Measurements from ENCODE around the gene SDF2.

DNA sequence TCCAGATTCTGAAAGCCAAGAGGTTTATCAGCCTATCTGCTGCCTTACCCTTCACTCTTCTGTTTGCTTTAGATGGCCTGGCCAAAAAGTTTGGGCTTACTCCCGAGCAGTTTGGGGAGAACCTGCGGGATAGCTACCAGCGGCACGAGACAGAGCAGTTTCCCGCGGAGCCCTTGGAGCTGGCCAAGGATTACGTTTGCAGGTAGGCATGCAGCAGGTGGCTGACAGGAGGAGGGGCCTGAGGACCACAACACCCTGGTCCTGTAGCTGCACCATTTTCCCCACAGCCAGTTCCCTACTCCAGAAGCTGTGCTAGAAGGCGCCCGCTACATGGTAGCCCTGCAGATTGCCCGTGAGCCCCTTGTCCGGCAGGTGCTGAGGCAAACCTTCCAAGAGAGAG lies 20.9 kb upstream of the SDF2 start:
- TF ChIP-seq, protein P1, sequence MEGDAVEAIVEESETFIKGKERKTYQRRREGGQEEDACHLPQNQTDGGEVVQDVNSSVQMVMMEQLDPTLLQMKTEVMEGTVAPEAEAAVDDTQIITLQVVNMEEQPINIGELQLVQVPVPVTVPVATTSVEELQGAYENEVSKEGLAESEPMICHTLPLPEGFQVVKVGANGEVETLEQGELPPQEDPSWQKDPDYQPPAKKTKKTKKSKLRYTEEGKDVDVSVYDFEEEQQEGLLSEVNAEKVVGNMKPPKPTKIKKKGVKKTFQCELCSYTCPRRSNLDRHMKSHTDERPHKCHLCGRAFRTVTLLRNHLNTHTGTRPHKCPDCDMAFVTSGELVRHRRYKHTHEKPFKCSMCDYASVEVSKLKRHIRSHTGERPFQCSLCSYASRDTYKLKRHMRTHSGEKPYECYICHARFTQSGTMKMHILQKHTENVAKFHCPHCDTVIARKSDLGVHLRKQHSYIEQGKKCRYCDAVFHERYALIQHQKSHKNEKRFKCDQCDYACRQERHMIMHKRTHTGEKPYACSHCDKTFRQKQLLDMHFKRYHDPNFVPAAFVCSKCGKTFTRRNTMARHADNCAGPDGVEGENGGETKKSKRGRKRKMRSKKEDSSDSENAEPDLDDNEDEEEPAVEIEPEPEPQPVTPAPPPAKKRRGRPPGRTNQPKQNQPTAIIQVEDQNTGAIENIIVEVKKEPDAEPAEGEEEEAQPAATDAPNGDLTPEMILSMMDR (IDR thresholded peaks at IDR 0.05; ENCODE audit: low read length) = no peak
- no peak for TF ChIP-seq EZH2 (optimal IDR thresholded peaks at IDR 0.05; ENCODE audit: low read depth, low read length)
- TF ChIP-seq EZH2phosphoT487 (IDR thresholded peaks at IDR 0.05; ENCODE audit: low read length) = no peak
